Endothelial cell of umbilical vein (primary cell): ENCODE results near the gene PEX5. TPM values are rescaled to one million over a fixed set of nuclear protein-coding genes. Genes with fewer than 3 reads are reported as not detected.

Experiments used
- BruUV-seq: library from RNA; stranded (reverse); fragments of 400-500 nt; replicated peaks from 2 replicates; lab custom pipeline; 2021; lab: Mats Ljungman, UMichigan
- CTCF ChIA-PET: fragments of 300-600, 350-600 bp; sonication (Branson Sonifier 250); formaldehyde crosslinking; loops from one replicate; lab custom pipeline; 2021; ENCODE audit warnings: antibody characterized with exemption, inconsistent platforms; lab: Charles Lee
- POLR2A ChIA-PET: fragments of 300-600, 350-600 bp; sonication (Branson Sonifier 250); formaldehyde crosslinking; loops from one replicate; lab custom pipeline; 2021; ENCODE audit warnings: antibody characterized with exemption, inconsistent platforms; lab: Charles Lee
- DNase-seq: peaks from one replicate; pipeline ENCODE4 v3.0.0-alpha.2; 2011; ENCODE audit warnings: low read depth, low spot score
- FAIRE-seq: peaks from 2 replicates; lab custom pipeline; 2011; peaks lifted over from hg19 to GRCh38; lab: Jason Lieb, UNC
- H2AFZ ChIP-seq: 2 replicates; pipeline ENCODE4 v1.6.0; 2012; ENCODE audit warnings: low read depth, low read length, control low read depth, inconsistent platforms
- H3K27ac ChIP-seq: 2 replicates; pipeline ENCODE4 v1.5.1; 2011; ENCODE audit warnings: low read depth, mild to moderate bottlenecking, control low read depth, low read length, moderate library complexity; ENCODE audit not compliant: insufficient read depth
- H3K27me3 ChIP-seq, 2 experiments: 2 replicates each; pipeline versions ENCODE4 v1.6.0 to v1.6.1; 2011; ENCODE audit warnings: low read length in 2 of 2, mixed read lengths in 1 of 2; ENCODE audit not compliant: control insufficient read depth in 2 of 2, insufficient read depth in 2 of 2
- H3K36me3 ChIP-seq, 2 experiments: 2 replicates in 1 of 2; 3 replicates in 1 of 2; pipeline ENCODE4 v1.5.1; 2011; ENCODE audit warnings: low read length in 2 of 2, mild to moderate bottlenecking in 1 of 2, moderate library complexity in 1 of 2; ENCODE audit not compliant: control insufficient read depth in 2 of 2, insufficient read depth in 2 of 2; ENCODE audit errors: extremely low read depth in 1 of 2
- H3K4me1 ChIP-seq: 3 replicates; pipeline ENCODE4 v1.5.1; 2011; ENCODE audit warnings: mild to moderate bottlenecking, low read length; ENCODE audit not compliant: control insufficient read depth, insufficient read depth; ENCODE audit errors: extremely low read depth
- H3K4me2 ChIP-seq: 2 replicates; pipeline ENCODE4 v1.6.1; 2011; ENCODE audit warnings: low read length, control low read depth, mixed read lengths; ENCODE audit not compliant: insufficient read depth
- H3K4me3 ChIP-seq, 3 experiments: fragments of 200-600 bp in 1 of 3; sonication (generic), shearing (Covaris generic) in 1 of 3; replicated peaks in 1 of 3; 2 replicates each; pipeline ENCODE4 v1.5.1; 2011 to 2016; ENCODE audit warnings: control low read depth in 3 of 3, low read length in 3 of 3, mild to moderate bottlenecking in 2 of 3, inconsistent platforms in 1 of 3, low read depth in 1 of 3, moderate library complexity in 1 of 3; ENCODE audit not compliant: insufficient read depth in 1 of 3
- H3K79me2 ChIP-seq: 2 replicates; pipeline ENCODE4 v1.6.0; 2012; ENCODE audit warnings: low read length, inconsistent platforms; ENCODE audit not compliant: control insufficient read depth, insufficient read depth
- H3K9ac ChIP-seq: replicated peaks from 2 replicates; pipeline ENCODE3; 2011; ENCODE audit warnings: low read length, control low read depth; ENCODE audit not compliant: insufficient read depth; ENCODE audit errors: extremely low read depth
- H3K9me1 ChIP-seq: replicated peaks from 3 replicates; pipeline ENCODE4 v1.6.0; 2011; ENCODE audit warnings: mild to moderate bottlenecking, low read length; ENCODE audit not compliant: control insufficient read depth, insufficient read depth; ENCODE audit errors: extremely low read depth
- H3K9me3 ChIP-seq: replicated peaks from 2 replicates; pipeline ENCODE4 v1.5.1; 2012; ENCODE audit warnings: low read length, inconsistent platforms; ENCODE audit not compliant: control insufficient read depth, insufficient read depth
- H4K20me1 ChIP-seq: replicated peaks from 2 replicates; pipeline ENCODE3; 2011; ENCODE audit warnings: mild to moderate bottlenecking, low read length; ENCODE audit not compliant: control insufficient read depth, insufficient read depth; ENCODE audit errors: extremely low read depth
- CTCF ChIP-seq, 2 donors: IDR thresholded peaks; 1 replicate in 1 of 2; 2 replicates in 1 of 2; pipeline ENCODE4 v1.5.1; 2011; ENCODE audit warnings: low read length in 2 of 2, mild to moderate bottlenecking in 2 of 2, moderate library complexity in 2 of 2, control low read depth in 1 of 2, inconsistent platforms in 1 of 2, low read depth in 1 of 2; ENCODE audit not compliant: insufficient read depth in 1 of 2; ENCODE audit errors: extremely low read depth in 1 of 2
- EZH2 ChIP-seq: IDR thresholded peaks from 2 replicates; pipeline ENCODE4 v1.6.1; 2012; ENCODE audit warnings: borderline replicate concordance, low read depth, mild to moderate bottlenecking, moderate library complexity, low read length, inconsistent platforms; ENCODE audit not compliant: severe bottlenecking
- FOS ChIP-seq: IDR thresholded peaks from 2 replicates; pipeline ENCODE4 v1.6.1; 2011; ENCODE audit warnings: mild to moderate bottlenecking, low read length, moderate library complexity, borderline replicate concordance; ENCODE audit not compliant: insufficient read depth
- GATA2 ChIP-seq: IDR thresholded peaks from 2 replicates; pipeline ENCODE4 v1.7.0; 2011; ENCODE audit warnings: low read depth, mild to moderate bottlenecking, moderate library complexity, mixed read lengths, low read length; ENCODE audit not compliant: insufficient read length, insufficient read depth
- JUN ChIP-seq: IDR thresholded peaks from 2 replicates; pipeline ENCODE4 v1.6.1; 2011; ENCODE audit warnings: borderline replicate concordance, low read depth; ENCODE audit not compliant: insufficient read length, insufficient read depth
- MYC ChIP-seq: IDR thresholded peaks from one replicate; pipeline ENCODE4 v1.6.1; 2011; ENCODE audit warnings: mild to moderate bottlenecking, low read depth, low read length
- POLR2A ChIP-seq: IDR thresholded peaks from 2 replicates; pipeline ENCODE4 v1.6.1; 2012; ENCODE audit warnings: low read depth, mild to moderate bottlenecking, control low read depth, low read length
- POLR2AphosphoS5 ChIP-seq: IDR thresholded peaks from 2 replicates; pipeline ENCODE4 v1.6.1; 2012; ENCODE audit warnings: low read depth, mild to moderate bottlenecking, control low read depth, low read length, moderate library complexity; ENCODE audit not compliant: insufficient read depth
- dilution Hi-C: fragments of 300-500 bp; cut with MboI; formaldehyde crosslinking; loops from one replicate; pipeline ENCODE4 v1.15.0; 2019; ENCODE audit warnings: low sequenced_read_pairs; ENCODE audit not compliant: extremely low pct_ligation_motif_present
- intact Hi-C: fragments of 100-400 bp; cut with micrococcal nuclease; formaldehyde crosslinking; loops from one replicate; pipeline ENCODE4 v1.10.0; 2022
- polyA plus RNA-seq, 4 experiments: library from polyadenylated mRNA; depleted of rRNA in 3 of 4; stranded (reverse) in 3 of 4; unstranded in 1 of 4; fragments of >200 nt; gene quantifications; 2 replicates each; pipeline versions ENCODE4 v1.2.1 to v1.2.3, GENCODE V29; 2011 to 2012; ENCODE audit warnings: missing spikeins in 1 of 4
- total RNA-seq: library from RNA; stranded (reverse); gene quantifications from 2 replicates; pipeline ENCODE4 v1.2.3, GENCODE V29; 2021
- TF ChIP-seq, protein P1 (sequence below): IDR thresholded peaks from 2 replicates; pipeline ENCODE4 v1.6.1; 2011; ENCODE audit not compliant: insufficient read depth, insufficient read length

PEX5 gene
- total and polyA plus RNA-seq, 2 donors (not counting 3 experiments of a cell fraction or from before 2014, with no cell fraction given) = 12.9 to 32.3 TPM

DNA sequence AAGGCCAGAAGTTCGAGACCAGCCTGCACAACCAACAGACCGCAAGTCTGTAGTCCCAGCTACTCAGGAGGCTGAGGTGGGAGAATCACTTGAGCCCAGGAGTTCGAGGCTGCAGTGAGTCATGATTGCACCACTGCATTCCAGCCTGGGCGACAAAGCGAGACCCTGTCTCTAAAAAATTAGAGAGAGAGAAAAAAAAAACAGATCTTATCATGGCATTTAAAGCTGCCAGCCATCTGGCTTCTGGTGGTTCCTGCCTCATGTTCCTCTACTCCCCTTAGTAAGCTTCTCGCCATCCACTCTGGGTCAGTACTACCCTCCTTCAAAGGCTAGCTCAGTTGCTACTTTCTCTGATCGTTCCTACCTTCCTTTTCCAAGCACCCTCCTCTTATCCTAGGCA is 43.3 kb upstream of the PEX5 start:
- Histone ChIP-seq H3K27me3 (no peaks in the 10 kb centered on the region), H3K4me3 (no peak overlapping the region), H3K4me1 (peaks cover 14% of the 10 kb centered on the region), H3K27ac (no peak overlapping the region), H3K4me2 (no peak overlapping the region), H3K79me2 (no peaks in the 10 kb centered on the region), H3K9me1 (no peaks in the 10 kb centered on the region), H2AFZ (no peak overlapping the region), H4K20me1 (no peaks in the 10 kb centered on the region), H3K9ac (no peak overlapping the region), H3K36me3 (peaks cover 0 to 13% of the 10 kb centered on the region in 2 experiments), H3K9me3 (no peaks in the 10 kb centered on the region)
- DNase-seq (no peak), FAIRE-seq (no peak)
- TF ChIP-seq, protein P1, sequence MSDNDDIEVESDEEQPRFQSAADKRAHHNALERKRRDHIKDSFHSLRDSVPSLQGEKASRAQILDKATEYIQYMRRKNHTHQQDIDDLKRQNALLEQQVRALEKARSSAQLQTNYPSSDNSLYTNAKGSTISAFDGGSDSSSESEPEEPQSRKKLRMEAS = no peak
- TF ChIP-seq CTCF (IDR thresholded peaks at IDR 0.05; ENCODE audit: extremely low read depth in 1 of 2, insufficient read depth in 1 of 2, low read depth in 1 of 2, low read length in 2 of 2) = no peak
- TF ChIP-seq FOS = no peak
- TF ChIP-seq JUN = no peak
- no peak for TF ChIP-seq POLR2A
- TF ChIP-seq POLR2AphosphoS5 = no peak
- no peak for TF ChIP-seq MYC
- no peak for TF ChIP-seq EZH2
- no peak for TF ChIP-seq GATA2
- CTCF ChIA-PET = interaction anchor here (0.9 to 4.9 kb wide), 4 partner anchors 10 to 42 kb away, joined by 4 to 26 read pairs (median 13); partner anchors contain the start of genes C1RL and PEX5
- intact Hi-C loops = no loop called here
- dilution Hi-C loops = no loop called here
- no TSS peak for BruUV-seq
- POLR2A ChIA-PET = no interaction called here
